ENCODE measurements around the gene IL4R. TPM values are rescaled to one million over a fixed set of nuclear protein-coding genes. Genes with fewer than 3 reads are reported as not detected.
"Not testable (repeated sequence)": the region's sequence is repeated elsewhere in the genome, so short reads cannot be mapped to it uniquely, and the experiment has no call there.

The IL4R gene
- total RNA-seq, 1 donor from 2014 or later = 22.0 TPM

DNA sequence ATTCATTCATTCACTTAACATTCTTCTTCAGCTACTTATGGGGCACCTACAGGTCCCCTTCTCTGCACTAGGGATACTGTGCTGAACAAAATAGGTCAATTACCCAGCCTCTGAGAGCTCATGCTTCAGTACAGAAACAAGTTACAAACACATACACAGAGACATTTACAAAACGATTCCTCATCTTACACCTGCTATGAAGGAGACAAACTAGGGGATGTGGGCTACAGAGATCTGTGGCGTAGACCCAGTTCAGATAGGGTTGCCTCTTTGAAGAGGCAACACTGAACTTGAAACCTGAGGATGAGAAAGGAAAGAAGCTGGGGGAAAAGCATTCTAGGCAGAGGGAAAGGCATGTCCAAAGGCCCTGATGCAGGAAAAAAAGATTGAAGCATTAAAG is 93.4 kb downstream of the IL4R start:
- intact Hi-C loops (cut with DNase I) = no loop called here
- no peak for DNase-seq (ENCODE audit: low spot score)

DNA sequence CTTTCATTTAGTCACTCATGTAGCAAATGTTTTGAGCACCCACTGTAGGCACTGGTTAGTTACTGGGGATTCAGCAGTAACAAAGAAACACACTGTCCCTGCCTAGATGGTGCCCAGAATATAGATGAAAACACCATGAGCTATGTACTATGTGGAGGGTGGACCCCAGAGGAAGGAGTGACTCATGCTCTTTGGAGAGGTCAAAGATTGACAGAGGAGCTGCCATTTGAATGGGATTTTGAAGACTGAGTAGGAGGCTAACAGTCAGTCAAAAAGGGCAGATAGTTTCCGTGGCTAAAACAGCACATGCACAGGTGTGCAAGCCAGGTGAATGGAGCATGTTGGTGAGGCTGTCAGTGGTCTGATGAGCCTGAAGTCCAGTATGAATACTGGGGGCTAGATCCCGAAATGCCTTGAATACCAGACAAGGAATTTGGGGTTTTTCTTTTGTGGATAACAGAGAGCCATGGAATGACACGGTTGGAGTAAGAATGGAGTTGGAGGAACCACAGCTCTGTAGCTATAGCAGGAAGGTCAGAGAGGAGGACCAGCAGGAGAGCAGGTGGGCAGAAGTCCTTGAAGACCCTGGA is 94.3 kb downstream of the IL4R start:
- intact Hi-C loops (cut with DNase I) = no loop called here
- no peak for DNase-seq (ENCODE audit: low spot score)

DNA sequence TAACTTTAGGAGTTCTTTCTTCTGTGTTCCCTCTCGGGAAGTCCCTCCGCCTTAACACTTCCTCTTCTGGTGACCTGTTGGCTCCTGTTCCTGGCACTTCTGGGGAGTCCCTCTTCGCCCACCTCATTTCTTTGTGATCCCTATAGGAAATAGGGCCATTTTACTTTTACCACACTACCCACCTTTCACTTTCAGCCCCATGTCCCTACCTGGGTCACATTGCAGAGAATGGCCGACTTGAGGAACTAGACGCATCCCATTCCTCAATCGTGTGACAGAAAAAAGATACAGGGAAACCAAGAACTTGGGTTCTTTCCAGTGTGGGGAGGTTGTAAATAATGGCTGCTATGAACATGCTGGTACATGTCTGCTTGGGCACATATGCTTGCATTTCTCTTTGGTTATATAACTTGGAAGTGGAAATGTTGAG is 94.8 kb downstream of the IL4R start:
- no peak for DNase-seq (ENCODE audit: low spot score)
- intact Hi-C loops (cut with DNase I) = no loop called here

DNA sequence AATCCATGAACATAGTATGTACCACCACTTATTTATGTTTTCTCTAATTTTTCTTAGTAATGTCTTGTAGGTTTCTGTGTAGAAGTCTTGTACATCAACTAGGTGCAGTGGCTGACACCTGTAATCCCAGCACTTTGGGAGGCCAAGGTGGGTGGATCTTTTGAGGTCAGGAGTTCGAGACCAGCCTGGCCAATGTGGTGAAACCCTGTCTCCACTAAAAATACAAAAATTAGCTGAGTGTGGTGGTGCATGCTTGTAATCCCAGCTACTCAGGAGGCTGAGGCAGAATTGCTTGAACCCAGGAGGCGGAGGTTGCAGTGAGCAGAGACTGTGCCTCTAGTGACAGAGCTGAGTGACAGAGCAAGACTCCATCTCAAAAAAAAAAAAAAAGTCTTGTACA is 96.2 kb downstream of the IL4R start:
- DNase-seq (ENCODE audit: low spot score); intact Hi-C loops (cut with DNase I): not testable (repeated sequence)

DNA sequence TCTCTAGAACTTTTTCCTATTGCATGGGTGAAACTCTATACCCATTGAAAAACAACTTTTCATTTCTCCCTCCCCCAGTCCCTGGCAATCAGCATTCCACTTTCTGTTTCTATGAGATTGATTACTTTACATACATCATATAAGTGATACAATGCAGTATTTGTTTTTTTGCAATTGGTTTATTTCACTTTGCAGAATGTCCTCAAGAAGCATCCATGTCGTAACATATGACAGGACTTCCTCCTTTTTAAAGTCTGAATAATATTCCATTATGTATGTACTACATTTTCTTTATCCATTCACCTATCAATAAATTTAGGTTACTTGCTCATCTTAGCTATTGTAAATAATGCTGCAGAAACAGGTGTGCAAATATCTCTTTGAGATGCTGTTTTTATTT is 97.0 kb downstream of the IL4R start:
- DNase-seq (ENCODE audit: low spot score) = no peak
- intact Hi-C loops (cut with DNase I) = no loop called here

DNA sequence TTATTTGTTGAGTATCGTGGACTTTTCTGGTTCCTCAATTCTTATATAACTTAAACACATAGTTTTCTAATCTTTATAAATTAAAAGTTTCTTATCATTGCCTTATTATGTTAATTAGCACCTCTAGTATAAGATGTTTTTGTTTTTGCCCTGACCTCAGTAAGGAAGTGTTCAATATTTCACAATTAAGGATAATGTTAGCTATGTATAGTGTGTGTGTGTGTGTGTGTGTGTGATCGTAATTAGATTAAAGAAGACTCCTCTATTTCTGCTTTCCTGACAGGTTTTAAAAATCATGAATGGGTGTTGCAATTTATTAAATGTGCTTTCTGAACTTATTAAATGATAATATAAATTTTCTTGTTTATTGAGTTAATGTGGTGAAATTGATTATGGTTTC is 100.2 kb downstream of the IL4R start:
- no peak for DNase-seq (ENCODE audit: low spot score)
- intact Hi-C loops (cut with DNase I) = no loop called here

Other genes starting within 250 kb of the IL4R start
- gene C16orf82, start 247.0 kb upstream of the IL4R start, total RNA-seq = not detected
- 3.0 TPM for gene KDM8, start 110.4 kb upstream of the IL4R start, total RNA-seq
- gene NSMCE1, start 45.2 kb upstream of the IL4R start, total RNA-seq = 27.2 TPM
- 1.4 TPM for gene IL21R, start 88.2 kb downstream of the IL4R start, total RNA-seq
- gene GTF3C1, start 235.9 kb downstream of the IL4R start, total RNA-seq = 66.3 TPM
- 22.6 TPM for gene KATNIP, start 236.2 kb downstream of the IL4R start, total RNA-seq

Measured in cardiac septum (tissue), 1 donor.